Measurements from ENCODE around the gene ARHGEF40.

- TF ChIP-seq CTCF (IDR thresholded peaks at IDR 0.05 in 4 of 5, conservative IDR thresholded peaks at IDR 0.05 in 1 of 5) (no peak), POLR2A (IDR thresholded peaks at IDR 0.05) (no peak)
Observed at GRCh38 chr14:21093769-21094681, 23.9 kb downstream of the ARHGEF40 start.
